Psoas muscle (tissue), 8 donors: ENCODE data around the gene SCAMP5. TPM values are rescaled to one million over a fixed set of nuclear protein-coding genes. Genes with fewer than 3 reads are reported as not detected.

Source experiments
- ATAC-seq, 4 donors: fragments of 200-7000 bp; cut with Tn5 transposase; one replicate each; pipeline ENCODE4 v1.9.1; 2020; ENCODE audit warnings: moderate library complexity in 3 of 4, mild to moderate bottlenecking in 2 of 4
- DNase-seq, 2 donors: peaks; one replicate each; pipeline ENCODE4 v3.0.0-alpha.2; 2020
- H3K27ac ChIP-seq: fragments of 200-600 bp; one replicate; pipeline ENCODE4 v1.8.0; 2022
- H3K27me3 ChIP-seq, 3 donors: fragments of 200-600 bp in 1 of 3; one replicate each; pipeline versions ENCODE4 v1.6.1 to v1.8.0; 2013 to 2022; ENCODE audit warnings: low read length in 2 of 3, mild to moderate bottlenecking in 2 of 3, moderate library complexity in 1 of 3; ENCODE audit not compliant: insufficient read depth in 3 of 3
- H3K36me3 ChIP-seq, 2 donors: fragments of 200-600 bp in 1 of 2; one replicate each; pipeline versions ENCODE4 v1.6.1 to v1.8.0; 2013 to 2022; ENCODE audit warnings: low read depth in 1 of 2, mild to moderate bottlenecking in 1 of 2, moderate library complexity in 1 of 2; ENCODE audit not compliant: insufficient read depth in 1 of 2
- H3K4me1 ChIP-seq: fragments of 200-600 bp; one replicate; pipeline ENCODE4 v1.8.0; 2022
- H3K4me3 ChIP-seq: fragments of 200-600 bp; one replicate; pipeline ENCODE4 v1.8.0; 2022; ENCODE audit warnings: mild to moderate bottlenecking
- H3K9me3 ChIP-seq: fragments of 200-600 bp; one replicate; pipeline ENCODE4 v1.8.0; 2022
- WGBS, 3 donors: extraction: QIAGEN DNeasy Blood & Tissue Kit; methylation state at CpG; one replicate each; pipeline versions ENCODE4 v1.1.6 to v1.1.7; 2013; 5-methylcytosine and 5-hydroxymethylcytosine counted together
- intact Hi-C, 2 donors: fragments of 100-400 bp; cut with DNase I; formaldehyde crosslinking; loops; one replicate each; pipeline versions ENCODE4 v1.11.0 to v1.14.2; 2022
- polyA plus RNA-seq, 3 donors: library from polyadenylated mRNA; stranded (reverse); fragments of 200-250 nt; gene quantifications; one replicate each; pipeline ENCODE4 v1.2.3, GENCODE V29; 2013
- total RNA-seq, 4 donors: library from RNA; stranded (reverse); fragmentation: NEBNext Ultra II Directional in 2 of 4; extraction: Animal tissue kit (Norgen Biotek cat#: 25700) in 2 of 4; gene quantifications; one replicate each; pipeline versions ENCODE4 v1.2.1 to v1.2.4, GENCODE V29; 2021 to 2023
- TF ChIP-seq, protein P1 (sequence below): fragments of 200-600 bp; IDR thresholded peaks from one replicate; pipeline ENCODE4 v1.8.0; 2022; ENCODE audit warnings: antibody characterized with exemption
- donor health status: healthy with polysubstance abuse.
- donor health status: DM: no; HTN: no; CAD: no; lungs with moderate emphysema.
- donor health status: Bipolar disorder and iron deficiency.
- donor health status: healthy.
- donor health status: DM: yes; HTN: yes; CAD: no.
- donor health status: DM: no; HTN: no; CAD: no.
- donor health status: DM: no; HTN: no; CAD: no.
- donor health status: DM: yes; HTN: yes; CAD: no.

SCAMP5 gene
- total and polyA plus RNA-seq, 7 donors, result 0.03 to 6.3 (median 0.60) TPM; not detected in 1

DNA sequence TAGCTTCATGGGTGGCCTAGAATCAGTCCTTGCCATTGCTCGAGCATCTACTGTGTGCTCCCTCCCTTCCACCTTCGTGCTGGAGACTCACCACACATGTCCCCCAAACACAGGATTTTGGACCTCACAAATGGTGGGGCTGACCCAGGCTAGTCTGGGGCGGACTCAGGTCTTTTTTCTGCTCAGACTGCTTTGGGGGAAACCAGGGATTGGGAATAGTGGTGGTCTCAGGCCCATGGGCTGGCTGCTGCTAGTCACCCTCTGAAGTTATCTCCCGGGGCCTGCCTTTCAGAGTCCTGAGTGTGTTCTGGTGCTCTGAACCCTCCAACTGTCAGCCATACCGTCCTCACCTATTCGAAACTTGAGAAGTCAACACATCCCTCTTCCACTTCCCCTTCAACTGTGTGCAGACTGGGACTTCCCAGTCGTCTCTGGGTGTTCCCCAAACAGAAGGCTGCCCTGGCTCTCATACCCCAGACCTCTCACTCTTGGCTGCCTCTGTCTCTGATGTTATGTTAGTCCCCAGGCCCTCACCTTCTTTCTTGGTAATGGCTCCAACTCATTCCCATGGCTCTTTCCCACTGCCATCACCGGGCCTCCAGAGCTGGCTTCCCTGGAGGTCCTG, 74.0 kb downstream of the SCAMP5 start:
- ATAC-seq (no peak), DNase-seq (no peak)
- Histone ChIP-seq H3K36me3 (no peaks in the 10 kb centered on the region), H3K27me3 (no peaks in the 10 kb centered on the region), H3K27ac (no peak overlapping the region), H3K9me3 (no peaks in the 10 kb centered on the region), H3K4me3 (no peak overlapping the region), H3K4me1 (peaks cover 4% of the 10 kb centered on the region)
- TF ChIP-seq, protein P1, sequence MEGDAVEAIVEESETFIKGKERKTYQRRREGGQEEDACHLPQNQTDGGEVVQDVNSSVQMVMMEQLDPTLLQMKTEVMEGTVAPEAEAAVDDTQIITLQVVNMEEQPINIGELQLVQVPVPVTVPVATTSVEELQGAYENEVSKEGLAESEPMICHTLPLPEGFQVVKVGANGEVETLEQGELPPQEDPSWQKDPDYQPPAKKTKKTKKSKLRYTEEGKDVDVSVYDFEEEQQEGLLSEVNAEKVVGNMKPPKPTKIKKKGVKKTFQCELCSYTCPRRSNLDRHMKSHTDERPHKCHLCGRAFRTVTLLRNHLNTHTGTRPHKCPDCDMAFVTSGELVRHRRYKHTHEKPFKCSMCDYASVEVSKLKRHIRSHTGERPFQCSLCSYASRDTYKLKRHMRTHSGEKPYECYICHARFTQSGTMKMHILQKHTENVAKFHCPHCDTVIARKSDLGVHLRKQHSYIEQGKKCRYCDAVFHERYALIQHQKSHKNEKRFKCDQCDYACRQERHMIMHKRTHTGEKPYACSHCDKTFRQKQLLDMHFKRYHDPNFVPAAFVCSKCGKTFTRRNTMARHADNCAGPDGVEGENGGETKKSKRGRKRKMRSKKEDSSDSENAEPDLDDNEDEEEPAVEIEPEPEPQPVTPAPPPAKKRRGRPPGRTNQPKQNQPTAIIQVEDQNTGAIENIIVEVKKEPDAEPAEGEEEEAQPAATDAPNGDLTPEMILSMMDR, result no peak
- 79 to 83% (median 82%) methylated on average over 8 of the region's 8 CpGs for WGBS, 3 donors
- intact Hi-C loops, result no loop called here

DNA sequence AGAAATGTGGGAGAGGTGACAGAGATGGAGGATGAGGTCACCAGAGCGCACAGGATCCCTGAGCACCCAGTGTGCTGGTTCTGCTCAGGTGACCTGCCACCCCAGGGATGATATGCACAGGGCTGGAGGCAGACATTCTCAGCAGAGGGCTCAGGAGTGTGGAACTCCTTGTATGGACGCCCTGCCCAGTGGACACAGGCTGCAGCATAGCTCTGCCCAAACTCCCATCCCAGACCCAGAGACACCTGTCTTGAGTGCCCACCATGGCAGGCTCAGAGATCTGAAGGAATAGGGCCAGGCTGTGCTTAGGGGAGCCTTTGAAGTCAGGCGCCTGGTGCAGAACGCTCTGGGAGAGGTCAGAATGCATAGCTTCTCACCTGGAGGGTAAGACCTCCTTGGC, 75.3 kb downstream of the SCAMP5 start:
- DNase-seq (no peak), ATAC-seq (no peak)
- 73 to 97% (median 83%) methylated on average over 4 of the region's 4 CpGs for WGBS, 3 donors
- H3K36me3 ChIP-seq, result no peaks in the 10 kb centered on the region
- H3K4me3 ChIP-seq, result no peak overlapping the region
- no peak overlapping the region for H3K27ac ChIP-seq
- H3K27me3 ChIP-seq, result no peaks in the 10 kb centered on the region
- H3K9me3 ChIP-seq, result peaks cover 6% of the 10 kb centered on the region
- intact Hi-C loops, result no loop called here
- no peaks in the 10 kb centered on the region for H3K4me1 ChIP-seq
- TF ChIP-seq, protein P1, result no peak

Other genes starting within 250 kb of the SCAMP5 start
- not detected for gene CYP1A2, start 246.7 kb upstream of the SCAMP5 start, total RNA-seq
- gene CYP1A2, start 246.7 kb upstream of the SCAMP5 start, polyA plus RNA-seq, result under 1 TPM in 1 of 3 donors, not detected in 2; 0.03 TPM
- 10 to 100 TPM; 15.5 to 23.8 (median 17.9) TPM for gene CSK, start 213.5 kb upstream of the SCAMP5 start, total RNA-seq
- 10 to 100 TPM; 12.2 to 29.6 (median 15.1) TPM for gene CSK, start 213.5 kb upstream of the SCAMP5 start, polyA plus RNA-seq
- gene LMAN1L, start 182.7 kb upstream of the SCAMP5 start, total RNA-seq, result under 1 TPM in 2 of 4 donors, not detected in 2; 0.36 to 0.66 TPM
- gene LMAN1L, start 182.7 kb upstream of the SCAMP5 start, polyA plus RNA-seq, result not detected
- gene CPLX3, start 168.9 kb upstream of the SCAMP5 start, total RNA-seq, result under 1 TPM in 1 of 4 donors, not detected in 3; 0.19 TPM
- gene CPLX3, start 168.9 kb upstream of the SCAMP5 start, polyA plus RNA-seq, result under 1 TPM in 2 of 3 donors, not detected in 1; 0.03 to 0.04 TPM
- 10 to 100 TPM; 17.7 to 34.5 (median 27.0) TPM for gene ULK3, start 152.4 kb upstream of the SCAMP5 start, total RNA-seq
- 10 to 100 TPM; 33.2 to 43.5 (median 42.8) TPM for gene ULK3, start 152.4 kb upstream of the SCAMP5 start, polyA plus RNA-seq
- 10 to 100 TPM; 32.1 to 67.3 (median 52.6) TPM for gene SCAMP2, start 122.2 kb upstream of the SCAMP5 start, total RNA-seq
- 10 to 100 TPM; 40.2 to 73.6 (median 48.6) TPM for gene SCAMP2, start 122.2 kb upstream of the SCAMP5 start, polyA plus RNA-seq
- 10 to 100 TPM; 37.6 to 61.2 (median 43.2) TPM for gene MPI, start 105.5 kb upstream of the SCAMP5 start, total RNA-seq
- 10 to 100 TPM; 26.4 to 50.5 (median 38.9) TPM for gene MPI, start 105.5 kb upstream of the SCAMP5 start, polyA plus RNA-seq
- 10 to 100 TPM; 41.0 to 78.0 (median 53.7) TPM for gene FAM219B, start 88.7 kb upstream of the SCAMP5 start, total RNA-seq
- 10 to 100 TPM; 26.5 to 48.4 (median 27.2) TPM for gene FAM219B, start 88.7 kb upstream of the SCAMP5 start, polyA plus RNA-seq
- gene COX5A, start 57.5 kb upstream of the SCAMP5 start, total RNA-seq, result 100 to 1,000 TPM; 635 to 910 (median 767) TPM
- 1,000 to 10,000 TPM in 2 of 3 donors, 100 to 1,000 TPM in 1; 974 to 1,651 (median 1,366) TPM for gene COX5A, start 57.5 kb upstream of the SCAMP5 start, polyA plus RNA-seq
- 1 to 10 TPM in 3 of 4 donors, under 1 TPM in 1; 0.64 to 1.9 (median 1.4) TPM for gene RPP25, start 38.8 kb upstream of the SCAMP5 start, total RNA-seq
- 10 to 100 TPM in 1 of 3 donors, 1 to 10 TPM in 2; 1.7 to 11.6 (median 2.3) TPM for gene RPP25, start 38.8 kb upstream of the SCAMP5 start, polyA plus RNA-seq
- 10 to 100 TPM in 1 of 4 donors, 1 to 10 TPM in 3; 2.4 to 11.7 (median 4.9) TPM for gene PPCDC, start 28.0 kb downstream of the SCAMP5 start, total RNA-seq
- 10 to 100 TPM; 13.9 to 26.1 (median 24.3) TPM for gene PPCDC, start 28.0 kb downstream of the SCAMP5 start, polyA plus RNA-seq
- gene C15orf39, start 206.3 kb downstream of the SCAMP5 start, total RNA-seq, result 1 to 10 TPM; 4.0 to 4.6 (median 4.2) TPM
- 1 to 10 TPM; 2.5 to 3.4 (median 2.6) TPM for gene C15orf39, start 206.3 kb downstream of the SCAMP5 start, polyA plus RNA-seq